ENCODE results near the gene OMA1.

The OMA1 gene

DNA sequence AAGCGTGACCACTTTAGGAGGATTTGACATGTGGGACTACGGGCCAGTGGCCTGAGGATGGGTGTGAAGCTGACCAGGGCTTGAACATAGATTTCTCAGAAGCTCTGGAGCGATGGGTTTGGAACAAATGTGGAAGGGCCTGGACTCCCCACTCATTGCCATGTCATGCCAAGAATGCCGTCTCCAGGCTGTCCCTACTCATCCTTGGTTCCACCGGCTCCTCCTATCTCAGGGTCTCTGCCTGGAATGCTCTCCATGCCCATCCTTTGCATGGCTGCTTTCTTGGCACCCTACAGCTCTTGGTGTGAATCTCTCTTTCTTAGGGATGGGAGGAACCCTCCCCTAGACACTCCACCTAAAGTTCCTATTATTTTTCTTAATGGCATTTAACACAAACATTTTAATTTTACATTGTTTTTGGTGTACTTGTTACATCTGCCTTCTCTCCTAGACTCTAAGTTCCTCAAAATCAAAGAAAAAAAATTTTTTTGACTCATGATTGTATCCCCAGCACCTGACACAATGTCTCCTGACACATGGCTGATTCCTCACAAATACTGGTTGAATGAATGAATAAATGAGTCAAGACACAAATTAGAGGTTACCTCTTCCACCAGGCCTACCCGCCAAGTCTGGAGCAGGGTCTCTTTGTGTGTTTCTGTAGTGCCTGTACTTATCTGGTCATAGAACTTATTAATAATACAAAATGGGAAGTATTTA is 114.5 kb downstream of the OMA1 start:
- TF ChIP-seq, protein P1, sequence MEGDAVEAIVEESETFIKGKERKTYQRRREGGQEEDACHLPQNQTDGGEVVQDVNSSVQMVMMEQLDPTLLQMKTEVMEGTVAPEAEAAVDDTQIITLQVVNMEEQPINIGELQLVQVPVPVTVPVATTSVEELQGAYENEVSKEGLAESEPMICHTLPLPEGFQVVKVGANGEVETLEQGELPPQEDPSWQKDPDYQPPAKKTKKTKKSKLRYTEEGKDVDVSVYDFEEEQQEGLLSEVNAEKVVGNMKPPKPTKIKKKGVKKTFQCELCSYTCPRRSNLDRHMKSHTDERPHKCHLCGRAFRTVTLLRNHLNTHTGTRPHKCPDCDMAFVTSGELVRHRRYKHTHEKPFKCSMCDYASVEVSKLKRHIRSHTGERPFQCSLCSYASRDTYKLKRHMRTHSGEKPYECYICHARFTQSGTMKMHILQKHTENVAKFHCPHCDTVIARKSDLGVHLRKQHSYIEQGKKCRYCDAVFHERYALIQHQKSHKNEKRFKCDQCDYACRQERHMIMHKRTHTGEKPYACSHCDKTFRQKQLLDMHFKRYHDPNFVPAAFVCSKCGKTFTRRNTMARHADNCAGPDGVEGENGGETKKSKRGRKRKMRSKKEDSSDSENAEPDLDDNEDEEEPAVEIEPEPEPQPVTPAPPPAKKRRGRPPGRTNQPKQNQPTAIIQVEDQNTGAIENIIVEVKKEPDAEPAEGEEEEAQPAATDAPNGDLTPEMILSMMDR (IDR thresholded peaks at IDR 0.05; ENCODE audit: unreplicated experiment in 3 of 3), result no peak
- Mint-ChIP-seq H3K36me3 (ENCODE audit: low read depth) (no peaks in the 10 kb centered on the region), H3K27ac (no peak overlapping the region), H3K4me1 (no peaks in the 10 kb centered on the region), H3K4me3 (no peak overlapping the region), H3K27me3 (ENCODE audit: low read depth) (peaks cover 3% of the 10 kb centered on the region), H3K9me3 (peaks cover 3% of the 10 kb centered on the region)
